Activated T-helper 2 cell treated with anti-CD3 and anti-CD28 coated beads, Interferon-gamma antibody, Interleukin-2, Interleukin-4, amounts not matched to agents 10 μg/mL and 5 μg/mL and 100 μg/mL, durations not matched to agents 14 hours and 24 hours and 36 hours (primary cell): ENCODE data around the gene SEZ6L2. TPM values are rescaled to one million over a fixed set of nuclear protein-coding genes. Genes with fewer than 3 reads are reported as not detected.
"Not testable (repeated sequence)": the region's sequence is repeated elsewhere in the genome, so short reads cannot be mapped to it uniquely, and the experiment has no call there.

Source experiments
- DNase-seq: peaks from one replicate; pipeline ENCODE4 v3.0.0; 2021; ENCODE audit warnings: low spot score
- H3K27ac Mint-ChIP-seq: one replicate; pipeline ENCODE4 v1.8.0; 2021; ENCODE audit warnings: mixed read lengths
- H3K27me3 Mint-ChIP-seq: one replicate; pipeline ENCODE4 v1.8.0; 2021; ENCODE audit warnings: low read depth, mixed read lengths
- H3K36me3 Mint-ChIP-seq: one replicate; pipeline ENCODE4 v1.8.0; 2021; ENCODE audit warnings: low read depth, mixed read lengths
- H3K4me1 Mint-ChIP-seq: one replicate; pipeline ENCODE4 v1.8.0; 2021; ENCODE audit warnings: low read depth, mixed read lengths
- H3K4me3 Mint-ChIP-seq: one replicate; pipeline ENCODE4 v1.8.0; 2021; ENCODE audit warnings: low read depth, mild to moderate bottlenecking, moderate library complexity, mixed read lengths
- H3K9me3 Mint-ChIP-seq: one replicate; pipeline ENCODE4 v1.8.0; 2021; ENCODE audit warnings: mixed read lengths
- intact Hi-C: fragments of 100-400 bp; cut with micrococcal nuclease; formaldehyde crosslinking; loops from one replicate; pipeline ENCODE4 v1.15.1; 2023
- total RNA-seq: library from RNA; stranded (reverse); gene quantifications from 2 replicates; pipeline ENCODE4 v1.2.3, GENCODE V29; 2022

Gene SEZ6L2
- 0.11 and 0.55 TPM in 2 replicates for total RNA-seq

DNA sequence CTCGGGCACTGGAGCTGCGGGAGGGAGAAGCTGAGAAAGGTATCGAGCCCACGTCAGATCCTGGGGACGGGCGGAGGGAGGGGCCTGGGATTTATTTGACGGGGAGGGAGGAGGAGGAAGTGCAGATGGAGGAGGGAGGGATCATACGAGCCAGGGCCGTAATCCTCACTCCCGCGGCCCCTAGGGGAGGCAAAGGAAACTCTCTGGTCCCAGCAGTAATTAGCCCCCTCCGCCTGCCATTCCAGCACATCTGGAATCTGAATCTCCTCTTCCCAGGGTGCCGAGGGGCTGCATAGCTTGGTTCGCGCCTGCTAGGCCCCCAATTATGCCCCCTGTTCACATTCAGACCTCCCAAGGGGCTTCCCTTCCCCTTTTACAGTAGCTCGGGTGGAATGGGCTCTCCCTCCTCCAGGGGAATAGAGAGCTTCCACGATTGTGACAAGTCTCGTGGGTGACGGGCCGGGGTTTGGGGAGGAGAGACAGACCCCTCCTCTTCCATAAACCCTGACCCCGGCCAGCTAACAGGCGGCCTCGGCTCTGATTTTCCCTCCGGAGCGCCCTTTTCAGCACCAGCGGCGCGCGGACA, at the start of gene SEZ6L2:
SEZ6L2 (minus strand) TSS at position 35 of the 586 bp plus-strand sequence. CDS start 531 bp downstream, outside the sequence.
- Mint-ChIP-seq H3K36me3 (no peaks in the 10 kb centered on the region), H3K27ac (peak within 1 kb of the TSS; percentile 49), H3K4me1 (peaks cover 11% of the 10 kb centered on the region), H3K4me3 (peak within 1 kb of the TSS; percentile 81), H3K9me3 (no peaks in the 10 kb centered on the region), H3K27me3 (peaks cover 33% of the 10 kb centered on the region)
- DNase-seq: no peak
- intact Hi-C loops: no loop called here

- intact Hi-C loops: no loop called here
- no peaks in the 10 kb centered on the region for H3K4me1 Mint-ChIP-seq
- H3K9me3 Mint-ChIP-seq: peaks cover 4% of the 10 kb centered on the region
- H3K36me3 Mint-ChIP-seq: no peaks in the 10 kb centered on the region
- no peak for DNase-seq
- H3K27me3 Mint-ChIP-seq: no peaks in the 10 kb centered on the region
- no peak overlapping the region for H3K27ac Mint-ChIP-seq
- H3K4me3 Mint-ChIP-seq: no peak overlapping the region
Observed at GRCh38 chr16:29947897-29948296, 48.5 kb upstream of the SEZ6L2 start.

GRCh38 chr16:29943846-29944799, 44.8 kb upstream of the SEZ6L2 start:
- no peak overlapping the region for H3K4me3 Mint-ChIP-seq
- intact Hi-C loops: no loop called here
- H3K27me3 Mint-ChIP-seq: peaks cover 5% of the 10 kb centered on the region
- H3K27ac Mint-ChIP-seq: no peak overlapping the region
- peaks cover 2% of the 10 kb centered on the region for H3K4me1 Mint-ChIP-seq
- H3K36me3 Mint-ChIP-seq: no peaks in the 10 kb centered on the region
- DNase-seq: no peak
- H3K9me3 Mint-ChIP-seq: no peaks in the 10 kb centered on the region

DNA sequence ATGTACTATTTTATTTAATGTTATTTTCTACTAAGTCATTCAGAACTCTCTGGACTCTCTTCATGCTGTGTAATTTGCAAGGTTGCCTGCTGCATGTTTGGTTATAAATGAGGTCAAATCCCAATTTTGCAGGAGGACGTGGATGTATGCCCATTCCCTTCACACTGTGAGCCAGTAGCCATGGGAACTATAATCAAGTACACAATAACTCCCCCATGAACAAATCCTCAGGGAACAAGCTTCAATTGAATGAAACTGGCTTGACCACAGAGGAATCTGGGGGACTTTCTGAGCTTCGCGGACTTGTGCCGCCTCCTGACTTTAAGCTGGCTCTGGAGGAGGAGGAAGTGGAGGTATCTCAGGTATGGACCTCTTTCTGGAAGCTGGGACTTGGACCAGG, 41.3 kb upstream of the SEZ6L2 start:
- no peak overlapping the region for H3K27ac Mint-ChIP-seq
- peaks cover 12% of the 10 kb centered on the region for H3K27me3 Mint-ChIP-seq
- no peak overlapping the region for H3K4me3 Mint-ChIP-seq
- intact Hi-C loops: no loop called here
- H3K9me3 Mint-ChIP-seq: no peaks in the 10 kb centered on the region
- DNase-seq: no peak
- H3K36me3 Mint-ChIP-seq: no peaks in the 10 kb centered on the region
- H3K4me1 Mint-ChIP-seq: peaks cover 2% of the 10 kb centered on the region

DNA sequence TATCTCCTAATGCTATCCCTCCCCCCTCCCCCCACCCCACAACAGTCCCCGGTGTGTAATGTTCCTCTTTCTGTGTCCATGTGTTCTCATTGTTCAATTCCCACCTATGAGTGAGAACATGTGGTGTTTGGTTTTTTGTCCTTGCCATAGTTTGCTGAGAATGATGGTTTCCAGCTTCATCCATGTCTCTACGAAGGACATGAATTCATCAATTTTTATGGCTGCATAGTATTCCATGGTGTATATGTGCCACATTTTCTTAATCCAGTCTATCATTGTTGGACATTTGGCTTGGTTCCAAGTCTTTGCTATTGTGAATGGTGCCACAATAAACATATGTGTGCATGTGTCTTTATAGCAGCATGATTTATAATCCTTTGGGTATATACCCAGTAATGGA, 32.4 kb upstream of the SEZ6L2 start:
- peaks cover 10% of the 10 kb centered on the region for H3K4me1 Mint-ChIP-seq
- intact Hi-C loops, DNase-seq: not testable (repeated sequence)

GRCh38 chr16:29927070-29927905, 27.9 kb upstream of the SEZ6L2 start:
- intact Hi-C loops: loop anchor here (2.0 to 5.0 kb wide), 2 partner anchors 35 to 122 kb away; partner anchors contain the start of gene TMEM219
- DNase-seq: no peak
- H3K36me3 Mint-ChIP-seq: peaks cover 19% of the 10 kb centered on the region
- peak overlapping the region; percentile 94 for H3K27ac Mint-ChIP-seq
- H3K9me3 Mint-ChIP-seq: no peaks in the 10 kb centered on the region
- H3K4me3 Mint-ChIP-seq: peak overlapping the region; percentile 94
- peaks cover 2% of the 10 kb centered on the region for H3K27me3 Mint-ChIP-seq
- H3K4me1 Mint-ChIP-seq: peaks cover 32% of the 10 kb centered on the region

More for the DNA sequence above, 32.4 kb upstream of the SEZ6L2 start:
- not testable (repeated sequence) for H3K9me3 Mint-ChIP-seq, H3K27ac Mint-ChIP-seq, H3K36me3 Mint-ChIP-seq, H3K4me3 Mint-ChIP-seq
- H3K27me3 Mint-ChIP-seq: peaks cover 23% of the 10 kb centered on the region

DNA sequence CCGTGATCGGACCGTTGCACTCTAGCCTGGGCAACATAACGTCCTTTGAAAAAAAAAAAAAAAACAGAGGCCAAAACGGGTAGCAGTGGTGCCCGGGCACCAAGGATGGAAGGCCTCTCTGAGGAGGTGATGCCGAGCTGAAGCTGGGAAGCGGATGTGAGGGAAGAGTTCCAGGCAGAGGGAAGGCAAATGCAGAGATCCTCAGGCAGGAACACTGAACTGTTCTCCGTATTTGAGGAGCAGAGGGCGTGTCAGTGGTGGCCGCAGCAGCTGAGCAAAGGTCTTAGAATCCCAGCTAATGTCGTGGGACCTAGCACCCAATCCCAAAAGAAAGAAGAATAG, 27.3 kb upstream of the SEZ6L2 start:
- Mint-ChIP-seq H3K4me1 (peaks cover 32% of the 10 kb centered on the region), H3K36me3 (peaks cover 21% of the 10 kb centered on the region), H3K27me3 (no peaks in the 10 kb centered on the region), H3K27ac (peak overlapping the region; percentile 94), H3K9me3 (no peaks in the 10 kb centered on the region), H3K4me3 (peak overlapping the region; percentile 94)
- intact Hi-C loops: loop anchor here (1.0 to 5.0 kb wide), 3 partner anchors 36 to 122 kb away; partner anchors contain the start of genes CDIPT and TMEM219
- no peak for DNase-seq

DNA sequence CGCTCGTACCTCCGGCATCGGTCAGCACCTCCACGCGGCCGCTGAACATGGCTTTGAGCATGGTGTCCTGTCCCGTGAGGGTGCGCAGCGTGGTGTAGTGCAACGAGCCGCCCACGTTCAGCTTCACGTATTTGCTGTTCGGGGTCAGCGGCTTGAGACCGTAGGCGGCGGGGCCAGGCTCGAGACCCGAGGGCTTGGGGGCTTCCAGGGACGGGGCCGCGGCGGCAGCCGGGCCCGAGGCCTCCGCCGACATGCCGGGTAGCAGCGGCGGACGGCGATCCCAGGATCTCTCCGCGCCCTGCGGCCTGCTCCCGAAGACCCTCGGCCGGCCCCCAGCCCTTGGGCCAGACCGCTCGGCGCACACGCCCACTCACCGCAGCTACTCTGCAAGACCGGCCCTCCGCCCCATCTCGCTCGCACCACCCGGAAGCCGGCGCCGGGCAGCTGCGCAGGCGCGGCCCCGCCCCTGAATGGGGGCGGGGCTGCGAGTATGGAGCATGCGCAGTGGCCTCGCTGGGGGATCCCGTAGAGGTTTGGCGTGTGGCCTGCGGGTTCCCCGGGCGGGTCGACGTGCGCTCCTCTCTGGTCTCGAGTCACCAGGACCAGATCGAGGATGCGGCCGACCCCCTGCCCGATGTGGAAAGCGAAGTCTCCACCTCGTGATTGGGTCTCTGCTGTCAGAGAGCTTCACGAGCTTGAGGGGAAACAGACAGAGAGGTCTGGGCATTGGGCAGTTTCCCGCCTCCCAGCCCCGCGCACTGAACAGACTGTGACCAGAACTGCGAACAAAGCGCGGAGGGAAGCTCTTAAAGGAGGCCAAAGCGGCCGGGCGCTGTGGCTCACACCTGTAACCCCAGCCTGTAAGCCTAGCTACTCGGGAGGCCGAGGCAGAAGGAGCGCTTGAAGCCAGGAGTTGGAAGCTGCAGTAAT, 26.7 kb upstream of the SEZ6L2 start, which contains the start of gene KCTD13:
KCTD13 (minus strand) TSS at position 446 of the 930 bp plus-strand sequence; CDS start at position 253, 193 bp downstream.
- Mint-ChIP-seq H3K4me3 (peak within 1 kb of the TSS; percentile 95), H3K27me3 (no peaks in the 10 kb centered on the region), H3K9me3 (no peaks in the 10 kb centered on the region), H3K36me3 (peaks cover 21% of the 10 kb centered on the region), H3K27ac (peak within 1 kb of the TSS; percentile 94), H3K4me1 (peaks cover 32% of the 10 kb centered on the region)
- intact Hi-C loops: loop anchor here (1.0 to 5.0 kb wide), 3 partner anchors 36 to 121 kb away; partner anchors contain the start of genes CDIPT and TMEM219
- peak; percentile 91 for DNase-seq

DNA sequence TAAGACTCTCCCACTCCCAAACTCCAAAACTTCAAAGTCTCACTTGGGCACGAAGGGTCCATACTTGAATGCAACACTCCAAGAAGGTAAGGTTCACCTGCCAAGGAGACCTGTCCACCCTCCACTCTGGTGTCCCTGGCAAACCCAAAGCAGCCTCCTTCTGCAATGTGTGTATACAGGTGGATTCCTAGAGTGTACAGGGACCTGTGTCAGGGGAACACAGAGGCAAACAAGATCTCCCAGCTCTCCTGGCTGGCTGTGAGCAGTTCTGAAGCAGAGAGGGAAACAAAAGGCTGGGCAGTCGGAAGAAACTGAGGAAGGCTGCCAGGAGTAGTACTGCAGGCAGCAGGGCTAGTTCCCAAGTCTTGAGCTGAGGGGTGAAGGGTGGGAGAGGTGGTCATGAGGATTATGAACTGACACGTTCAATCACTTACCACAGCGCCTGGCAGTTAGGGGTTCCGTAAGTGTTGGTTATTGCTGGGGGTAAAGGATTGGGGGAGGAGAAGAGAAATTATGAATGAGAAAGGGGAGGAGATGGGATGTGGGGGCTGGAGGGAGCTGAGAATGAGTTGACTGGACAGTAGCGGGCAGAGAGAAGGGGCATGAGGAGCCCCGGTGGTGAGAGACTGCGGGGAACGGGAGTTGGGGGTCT, 25.9 kb upstream of the SEZ6L2 start:
- peak overlapping the region; percentile 95 for H3K4me3 Mint-ChIP-seq
- H3K4me1 Mint-ChIP-seq: peaks cover 34% of the 10 kb centered on the region
- DNase-seq: no peak
- peaks cover 29% of the 10 kb centered on the region for H3K36me3 Mint-ChIP-seq
- H3K27me3 Mint-ChIP-seq: no peaks in the 10 kb centered on the region
- intact Hi-C loops: loop anchor here (5.0 kb wide), 1 partner anchor 37 kb away; the partner anchor contains the start of gene TMEM219
- H3K9me3 Mint-ChIP-seq: no peaks in the 10 kb centered on the region
- H3K27ac Mint-ChIP-seq: peak overlapping the region; percentile 90

DNA sequence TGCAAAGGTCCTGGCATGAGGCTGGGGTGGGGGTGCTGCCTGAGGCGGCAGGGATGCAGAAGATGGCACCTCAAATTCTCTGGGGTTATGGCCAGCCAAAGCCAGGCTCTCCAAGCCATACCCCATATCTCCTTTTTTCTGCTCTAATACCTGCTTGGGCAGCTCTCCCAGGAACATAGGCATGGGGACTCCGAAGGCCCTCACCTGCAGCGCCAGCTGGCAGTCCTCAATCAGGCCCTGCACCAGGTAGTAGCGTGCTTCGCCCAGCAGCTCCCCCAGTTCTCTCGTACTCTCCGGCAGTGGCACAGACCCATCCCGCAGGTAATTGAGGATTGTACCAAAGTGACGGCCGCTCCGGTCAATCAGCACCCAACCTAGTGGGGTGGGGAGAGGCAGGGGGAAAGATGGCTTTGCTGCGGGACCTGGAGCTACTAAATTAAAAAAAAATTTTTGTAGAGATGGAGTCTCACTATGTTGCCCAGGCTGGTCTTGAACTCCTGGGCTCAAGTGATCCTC, 23.7 kb upstream of the SEZ6L2 start:
- Mint-ChIP-seq H3K27ac (no peak overlapping the region), H3K36me3 (peaks cover 40% of the 10 kb centered on the region), H3K9me3 (no peaks in the 10 kb centered on the region), H3K4me3 (no peak overlapping the region), H3K27me3 (no peaks in the 10 kb centered on the region), H3K4me1 (peaks cover 34% of the 10 kb centered on the region)
- intact Hi-C loops: no loop called here
- no peak for DNase-seq

DNA sequence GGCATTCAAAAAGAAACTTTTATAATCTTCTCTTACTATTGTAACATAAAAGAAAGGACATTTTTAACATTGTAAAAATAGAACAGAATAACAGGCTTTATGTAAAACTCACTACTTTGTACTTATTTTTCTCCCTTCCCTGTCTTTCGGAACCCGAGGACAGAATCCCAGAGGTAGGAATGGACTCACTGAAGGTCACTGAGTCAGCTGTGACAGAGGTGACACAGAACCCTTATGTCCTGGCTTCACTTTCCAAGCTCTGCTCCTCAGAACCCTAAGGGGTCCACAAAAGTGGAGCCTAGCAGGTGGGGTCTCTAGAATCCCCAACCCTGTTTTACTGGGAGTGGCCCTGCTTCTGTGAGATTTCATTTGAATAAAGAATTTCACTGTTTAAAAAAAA, 23.0 kb upstream of the SEZ6L2 start:
- intact Hi-C loops: no loop called here
- Mint-ChIP-seq H3K9me3 (no peaks in the 10 kb centered on the region), H3K4me3 (no peak overlapping the region), H3K36me3 (peaks cover 40% of the 10 kb centered on the region), H3K4me1 (peaks cover 29% of the 10 kb centered on the region), H3K27me3 (no peaks in the 10 kb centered on the region), H3K27ac (no peak overlapping the region)
- no peak for DNase-seq
